K562 (cell line): Measurements from ENCODE around the gene ZDHHC14. TPM values are rescaled to one million over a fixed set of nuclear protein-coding genes. Genes with fewer than 3 reads are reported as not detected.

Experiments
- ARID1B ChIP-seq: fragments of 450-650 bp; IDR thresholded peaks from 2 replicates; pipeline ENCODE4 v1.6.1; 2016; ENCODE audit warnings: antibody characterized with exemption, mild to moderate bottlenecking, inconsistent platforms
- ATF7 ChIP-seq: fragments of 450-650 bp; IDR thresholded peaks from 2 replicates; pipeline ENCODE4 v1.7.1; 2014; ENCODE audit warnings: mild to moderate bottlenecking, moderate library complexity
- BRF2 ChIP-seq: IDR thresholded peaks from 3 replicates; pipeline ENCODE4 v1.6.1; 2011; ENCODE audit warnings: borderline replicate concordance, mild to moderate bottlenecking; ENCODE audit not compliant: insufficient read length, insufficient read depth
- CLOCK ChIP-seq: fragments of 250-450 bp; sonication (Bioruptor Pico); IDR thresholded peaks from 2 replicates; pipeline ENCODE4 v1.4.0; 2020; ENCODE audit warnings: mild to moderate bottlenecking, moderate library complexity, borderline replicate concordance
- CREBBP ChIP-seq: IDR thresholded peaks from one replicate; pipeline ENCODE4 v1.6.1; 2012; ENCODE audit warnings: low read depth, mild to moderate bottlenecking, control low read depth, inconsistent platforms, low read length
- DPF2 ChIP-seq: fragments of 450-650 bp; IDR thresholded peaks from 2 replicates; pipeline ENCODE4 v1.6.1; 2016
- ELF2 ChIP-seq: fragments of 250-450 bp; sonication (Bioruptor Pico); IDR thresholded peaks from 2 replicates; pipeline ENCODE4 v1.5.0; 2021; ENCODE audit warnings: mild to moderate bottlenecking
- ESRRB ChIP-seq: fragments of 250-450 bp; sonication (Bioruptor Pico); IDR thresholded peaks from 2 replicates; pipeline ENCODE4 v1.5.0; 2020; ENCODE audit warnings: mild to moderate bottlenecking, moderate library complexity, borderline replicate concordance
- EZH2 ChIP-seq: IDR thresholded peaks from 2 replicates; pipeline ENCODE4 v1.6.1; 2012; ENCODE audit warnings: low read depth, mild to moderate bottlenecking, inconsistent platforms, low read length, borderline replicate concordance
- GTF2F1 ChIP-seq: IDR thresholded peaks from 2 replicates; pipeline ENCODE4 v1.6.1; 2011; ENCODE audit warnings: low read depth, low read length, improper control_type of control experiment
- HMGN3 ChIP-seq: IDR thresholded peaks from 2 replicates; pipeline ENCODE4 v1.6.1; 2011; ENCODE audit warnings: borderline replicate concordance, low read depth, mild to moderate bottlenecking, mixed read lengths, low read length; ENCODE audit not compliant: insufficient read length; ENCODE audit errors: extremely low read depth
- KAT2B ChIP-seq: IDR thresholded peaks from one replicate; pipeline ENCODE4 v1.6.1; 2012; ENCODE audit warnings: low read depth, mild to moderate bottlenecking, control low read depth, inconsistent platforms, low read length, moderate library complexity
- NCOA2 ChIP-seq, 2 experiments: fragments of 450-650 bp; IDR thresholded peaks; 2 replicates each; pipeline ENCODE4 v1.6.1; 2018; ENCODE audit warnings: mild to moderate bottlenecking in 2 of 2, moderate library complexity in 1 of 2; ENCODE audit not compliant: partially characterized antibody in 2 of 2
- RNF2 ChIP-seq: sonication (generic); IDR thresholded peaks from 2 replicates; pipeline ENCODE4 v1.6.1; 2016
- SIX5 ChIP-seq, 2 experiments: IDR thresholded peaks; 2 replicates each; pipeline ENCODE4 v1.6.1; 2011; ENCODE audit warnings: low read length in 2 of 2, borderline replicate concordance in 1 of 2, low read depth in 1 of 2, mild to moderate bottlenecking in 1 of 2, moderate library complexity in 1 of 2; ENCODE audit not compliant: insufficient read depth in 1 of 2
- TAF1 ChIP-seq: IDR thresholded peaks from 2 replicates; pipeline ENCODE4 v1.6.1; 2011; ENCODE audit warnings: mild to moderate bottlenecking, low read length, moderate library complexity; ENCODE audit not compliant: insufficient read depth, control insufficient read depth, severe bottlenecking; ENCODE audit errors: extremely low read depth
- ZBTB9 ChIP-seq: fragments of 450-650 bp; formaldehyde crosslinking; IDR thresholded peaks from 2 replicates; pipeline ENCODE4 v1.4.0; 2020; ENCODE audit warnings: mild to moderate bottlenecking, moderate library complexity
- ZNF583 ChIP-seq: fragments of 250-450 bp; sonication (Bioruptor Pico); IDR thresholded peaks from 2 replicates; pipeline ENCODE4 v1.4.0; 2020
- ZNF740 ChIP-seq, 3 experiments: fragments of 200-800 bp in 1 of 3; sonication (Bioruptor generic) in 1 of 3; sonication (generic) in 1 of 3; formaldehyde crosslinking in 1 of 3; IDR thresholded peaks; 2 replicates each; pipeline versions ENCODE4 v1.6.1 to v1.8.0; 2016 to 2022; ENCODE audit warnings: mild to moderate bottlenecking in 2 of 3, missing compliant biosample characterization in 2 of 3, missing genetic modification characterization in 2 of 3, missing genetic modification reagents in 1 of 3
- polyA plus RNA-seq, 8 experiments: library from polyadenylated mRNA; depleted of rRNA in 4 of 8; stranded (reverse) in 5 of 8; unstranded in 3 of 8; fragments of >200 nt; fragmentation: Nextera tagmentation in 2 of 8; fragmentation: Illumina TruSeq in 1 of 8; extraction: Ambion mirVana in 2 of 8; extraction: Trizol in 1 of 8; gene quantifications; 2 replicates each; pipeline versions ENCODE4 v1.2.1 to v1.2.3, GENCODE V29; 2011 to 2014; ENCODE audit warnings: inconsistent platforms in 1 of 8, missing spikeins in 1 of 8
- total RNA-seq, 7 experiments: library from RNA; depleted of rRNA in 6 of 7; stranded (reverse); fragments of >200 nt in 6 of 7; fragmentation: Illumina TruSeq in 2 of 7; extraction: Trizol in 2 of 7; gene quantifications; 2 replicates each; pipeline versions ENCODE4 v1.2.1 to v1.2.3, GENCODE V29; 2011 to 2021; ENCODE audit warnings: low replicate concordance in 1 of 7

ZDHHC14 gene
- total and polyA plus RNA-seq, 9 of the 15 experiments (the other 6 are each of a cell fraction or from before 2014, with no cell fraction given), result 0.92 to 23.1 (median 13.8) TPM

GRCh38 chr6:157379656-157380457, 1.1 kb upstream of the ZDHHC14 start (continued):
- TF ChIP-seq ZNF740 (CRISPR knock-in tag; IDR thresholded peaks at IDR 0.05) (no peak), ZNF740 (tag; IDR thresholded peaks at IDR 0.05) (no peak), ESRRB (CRISPR knock-in tag) (no peak), ATF7 (peak; percentile 20; the same call in 1 of the 2 replicates), KAT2B (no peak), EZH2 (no peak), ELF2 (CRISPR knock-in tag) (no peak), ZNF583 (no peak), TAF1 (no peak), ARID1B (no peak), HMGN3 (no peak), BRF2 (no peak), NCOA2 (IDR thresholded peaks at IDR 0.05; ENCODE audit: partially characterized antibody in 2 of 2) (no peak), SIX5 (IDR thresholded peaks at IDR 0.05; ENCODE audit: borderline replicate concordance in 1 of 2, insufficient read depth in 1 of 2, low read depth in 1 of 2, low read length in 2 of 2) (peak; percentile 95), RNF2 (no peak), CLOCK (CRISPR knock-in tag) (no peak), DPF2 (no peak), CREBBP (no peak), ZBTB9 (CRISPR knock-in tag) (no peak), GTF2F1 (no peak)
